ENCODE results near the gene MED12L.

DNA sequence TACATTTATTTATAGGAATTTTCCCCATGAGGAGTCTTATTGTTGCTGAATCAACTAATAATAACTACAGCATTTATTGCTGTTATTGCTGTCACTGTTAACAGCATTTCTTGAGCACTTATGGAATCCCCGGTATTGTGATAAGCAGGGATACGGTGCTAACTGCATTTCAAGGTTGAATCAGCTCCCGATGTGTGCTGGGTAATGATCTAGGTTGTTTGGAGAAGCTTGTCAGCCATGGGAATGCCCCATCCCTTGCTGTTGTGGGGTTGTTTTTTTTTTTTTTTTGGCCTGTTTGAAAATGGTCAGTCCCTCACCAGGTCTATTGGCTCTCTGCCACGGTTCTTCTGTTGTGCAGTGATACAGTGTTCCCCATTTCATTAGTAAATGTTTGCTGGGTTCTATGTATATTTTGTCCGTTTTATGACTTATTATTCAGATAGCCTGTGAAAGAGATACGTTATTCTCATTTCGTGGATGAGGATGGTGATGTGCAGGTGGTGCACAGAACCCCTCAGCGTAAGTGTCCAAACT, 48.5 kb downstream of the MED12L start:
- TF ChIP-seq, protein P1, sequence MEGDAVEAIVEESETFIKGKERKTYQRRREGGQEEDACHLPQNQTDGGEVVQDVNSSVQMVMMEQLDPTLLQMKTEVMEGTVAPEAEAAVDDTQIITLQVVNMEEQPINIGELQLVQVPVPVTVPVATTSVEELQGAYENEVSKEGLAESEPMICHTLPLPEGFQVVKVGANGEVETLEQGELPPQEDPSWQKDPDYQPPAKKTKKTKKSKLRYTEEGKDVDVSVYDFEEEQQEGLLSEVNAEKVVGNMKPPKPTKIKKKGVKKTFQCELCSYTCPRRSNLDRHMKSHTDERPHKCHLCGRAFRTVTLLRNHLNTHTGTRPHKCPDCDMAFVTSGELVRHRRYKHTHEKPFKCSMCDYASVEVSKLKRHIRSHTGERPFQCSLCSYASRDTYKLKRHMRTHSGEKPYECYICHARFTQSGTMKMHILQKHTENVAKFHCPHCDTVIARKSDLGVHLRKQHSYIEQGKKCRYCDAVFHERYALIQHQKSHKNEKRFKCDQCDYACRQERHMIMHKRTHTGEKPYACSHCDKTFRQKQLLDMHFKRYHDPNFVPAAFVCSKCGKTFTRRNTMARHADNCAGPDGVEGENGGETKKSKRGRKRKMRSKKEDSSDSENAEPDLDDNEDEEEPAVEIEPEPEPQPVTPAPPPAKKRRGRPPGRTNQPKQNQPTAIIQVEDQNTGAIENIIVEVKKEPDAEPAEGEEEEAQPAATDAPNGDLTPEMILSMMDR (IDR thresholded peaks at IDR 0.05): no peak
- no peak for TF ChIP-seq POLR2A (IDR thresholded peaks at IDR 0.05)

Measured in esophagus squamous epithelium (tissue), 4 donors.